H1 (cell line): ENCODE measurements around the gene SPSB2. TPM values are rescaled to one million over a fixed set of nuclear protein-coding genes. Genes with fewer than 3 reads are reported as not detected.

Experiments used
- CTCF ChIA-PET: fragments of 300-600 bp; sonication (Branson Sonifier 250); formaldehyde crosslinking; loops from one replicate; lab custom pipeline; 2021; ENCODE audit not compliant: partially characterized antibody; lab: Charles Lee
- POLR2A ChIA-PET: fragments of 300-600 bp; sonication (Branson Sonifier 250); formaldehyde crosslinking; loops from one replicate; lab custom pipeline; 2021; ENCODE audit warnings: inconsistent platforms; ENCODE audit not compliant: partially characterized antibody; lab: Charles Lee
- DNase-seq, 2 experiments: peaks; one replicate each; pipeline versions ENCODE4 v3.0.0 to v3.0.0-alpha.2; 2010 to 2022; ENCODE audit warnings: low spot score in 2 of 2, low read depth in 1 of 2, mixed read lengths in 1 of 2
- FAIRE-seq: peaks from 2 replicates; lab custom pipeline; 2011; peaks lifted over from hg19 to GRCh38; lab: Jason Lieb, UNC
- H2AFZ ChIP-seq: 2 replicates; pipeline ENCODE4 v1.8.1; 2012; ENCODE audit warnings: low read length, inconsistent platforms
- H2AK5ac ChIP-seq: 2 replicates; pipeline ENCODE4 v1.6.1; 2013; ENCODE audit warnings: low read depth, low read length
- H2BK120ac ChIP-seq: replicated peaks from 2 replicates; pipeline ENCODE3; 2013; ENCODE audit warnings: low read depth, low read length, inconsistent platforms
- H2BK12ac ChIP-seq: 2 replicates; pipeline ENCODE4 v1.6.1; 2013; ENCODE audit warnings: low read depth, low read length
- H2BK15ac ChIP-seq: 2 replicates; pipeline ENCODE4 v1.6.1; 2013; ENCODE audit warnings: low read length
- H2BK20ac ChIP-seq: 2 replicates; pipeline ENCODE4 v1.6.1; 2013; ENCODE audit warnings: low read length
- H2BK5ac ChIP-seq: 2 replicates; pipeline ENCODE4 v1.6.1; 2013; ENCODE audit warnings: low read depth, low read length
- H3K14ac ChIP-seq: 2 replicates; pipeline ENCODE4 v1.6.1; 2013; ENCODE audit warnings: inconsistent platforms; ENCODE audit not compliant: insufficient read length
- H3K18ac ChIP-seq: 2 replicates; pipeline ENCODE4 v1.6.1; 2013; ENCODE audit warnings: low read length; ENCODE audit errors: extremely low read depth
- H3K23ac ChIP-seq: 2 replicates; pipeline ENCODE4 v1.6.1; 2013; ENCODE audit warnings: inconsistent platforms; ENCODE audit not compliant: insufficient read length
- H3K23me2 ChIP-seq: 2 replicates; pipeline ENCODE4 v1.6.1; 2013; ENCODE audit warnings: low read depth, low read length
- H3K27ac ChIP-seq: 2 replicates; pipeline ENCODE4 v1.6.1; 2011; ENCODE audit warnings: low read depth, low read length, inconsistent platforms
- H3K27me3 ChIP-seq, 4 experiments: replicated peaks in 1 of 4; 1 replicate in 1 of 4; 2 replicates in 3 of 4; pipeline versions ENCODE4 v1.6.1 to v1.8.1; 2011 to 2013; ENCODE audit warnings: low read length in 3 of 4, mild to moderate bottlenecking in 3 of 4, inconsistent platforms in 2 of 4, mixed read lengths in 2 of 4, moderate library complexity in 1 of 4; ENCODE audit not compliant: control insufficient read depth in 3 of 4, insufficient read depth in 3 of 4; ENCODE audit errors: extremely low read depth in 1 of 4
- H3K36me3 ChIP-seq, 4 experiments: 2 replicates each; pipeline versions ENCODE4 v1.6.1 to v1.8.1; 2011 to 2013; ENCODE audit warnings: mild to moderate bottlenecking in 4 of 4, low read length in 3 of 4, moderate library complexity in 2 of 4, control low read depth in 1 of 4, inconsistent platforms in 1 of 4; ENCODE audit not compliant: insufficient read depth in 4 of 4, control insufficient read depth in 2 of 4
- H3K4ac ChIP-seq: replicated peaks from 2 replicates; pipeline ENCODE3; 2013; ENCODE audit warnings: low read length, low read depth, mixed read lengths, inconsistent platforms; ENCODE audit not compliant: insufficient read length
- H3K4me1 ChIP-seq, 4 experiments: replicated peaks in 1 of 4; 1 replicate in 1 of 4; 2 replicates in 3 of 4; pipeline versions ENCODE4 v1.6.1 to v1.8.1; 2011 to 2013; ENCODE audit warnings: low read length in 3 of 4, inconsistent platforms in 2 of 4, mixed read lengths in 1 of 4; ENCODE audit not compliant: insufficient read depth in 4 of 4, control insufficient read depth in 3 of 4
- H3K4me2 ChIP-seq, 2 experiments: 2 replicates each; pipeline versions ENCODE4 v1.6.1 to v1.8.1; 2011 to 2013; ENCODE audit warnings: low read depth in 2 of 2, low read length in 2 of 2, control low read depth in 1 of 2, inconsistent platforms in 1 of 2, mild to moderate bottlenecking in 1 of 2; ENCODE audit not compliant: insufficient read depth in 1 of 2
- H3K4me3 ChIP-seq, 4 experiments: fragments of 200-600, 300-600 bp in 1 of 4; sonication (generic), shearing (Covaris generic), sonication (Bioruptor Twin) in 1 of 4; 2 replicates each; pipeline versions ENCODE4 v1.5.1 to v1.8.1; 2011 to 2016; ENCODE audit warnings: low read length in 4 of 4, low read depth in 3 of 4, control low read depth in 2 of 4, inconsistent platforms in 2 of 4, mild to moderate bottlenecking in 2 of 4, mixed read lengths in 1 of 4, moderate library complexity in 1 of 4; ENCODE audit not compliant: insufficient read depth in 2 of 4; ENCODE audit errors: extremely low read depth in 1 of 4
- H3K56ac ChIP-seq: replicated peaks from 2 replicates; pipeline ENCODE3; 2013; ENCODE audit warnings: low read depth, mild to moderate bottlenecking, mixed read lengths, low read length, inconsistent platforms; ENCODE audit not compliant: insufficient read length
- H3K79me1 ChIP-seq: 2 replicates; pipeline ENCODE4 v1.6.1; 2013; ENCODE audit warnings: low read depth, low read length, control low read depth
- H3K79me2 ChIP-seq, 2 experiments: 2 replicates each; pipeline versions ENCODE4 v1.6.1 to v1.8.1; 2012 to 2013; ENCODE audit warnings: low read length in 2 of 2, mild to moderate bottlenecking in 2 of 2, inconsistent platforms in 1 of 2; ENCODE audit not compliant: insufficient read depth in 2 of 2, control insufficient read depth in 1 of 2
- H3K9ac ChIP-seq, 4 experiments: replicated peaks in 1 of 4; 1 replicate in 1 of 4; 2 replicates in 3 of 4; pipeline versions ENCODE4 v1.6.1 to v1.8.1; 2011 to 2013; ENCODE audit warnings: low read depth in 3 of 4, low read length in 3 of 4, control low read depth in 2 of 4, mild to moderate bottlenecking in 2 of 4, moderate library complexity in 2 of 4, inconsistent platforms in 1 of 4; ENCODE audit errors: extremely low read depth in 1 of 4
- H3K9me3 ChIP-seq, 2 experiments: 2 replicates each; pipeline versions ENCODE4 v1.6.1 to v1.8.1; 2012 to 2013; ENCODE audit warnings: mild to moderate bottlenecking in 2 of 2, moderate library complexity in 2 of 2, control low read depth in 1 of 2, inconsistent platforms in 1 of 2, low read depth in 1 of 2, low read length in 1 of 2, mixed read lengths in 1 of 2; ENCODE audit not compliant: insufficient read depth in 2 of 2
- H4K20me1 ChIP-seq, 2 experiments: replicated peaks in 1 of 2; 2 replicates each; pipeline versions ENCODE3 to v1.8.1; 2011 to 2013; ENCODE audit warnings: inconsistent platforms in 2 of 2, low read length in 2 of 2, mild to moderate bottlenecking in 1 of 2; ENCODE audit not compliant: insufficient read depth in 2 of 2, control insufficient read depth in 1 of 2
- H4K5ac ChIP-seq: 2 replicates; pipeline ENCODE4 v1.6.1; 2013; ENCODE audit warnings: low read length, low read depth, mixed read lengths, inconsistent platforms; ENCODE audit not compliant: insufficient read length
- H4K8ac ChIP-seq: 2 replicates; pipeline ENCODE4 v1.8.0; 2013; ENCODE audit warnings: mild to moderate bottlenecking, moderate library complexity, low read length, inconsistent platforms; ENCODE audit not compliant: insufficient read depth; ENCODE audit errors: extremely low read depth
- H4K91ac ChIP-seq: replicated peaks from 2 replicates; pipeline ENCODE3; 2013; ENCODE audit warnings: low read length, mixed read lengths, inconsistent platforms; ENCODE audit not compliant: insufficient read length
- CTCF ChIP-seq, 3 experiments: IDR thresholded peaks; 1 replicate in 2 of 3; 2 replicates in 1 of 3; pipeline versions ENCODE4 v1.5.1 to v1.6.1; 2011; ENCODE audit warnings: low read length in 3 of 3, mild to moderate bottlenecking in 3 of 3, inconsistent platforms in 2 of 3, low read depth in 1 of 3, moderate library complexity in 1 of 3; ENCODE audit not compliant: insufficient read depth in 1 of 3; ENCODE audit errors: control extremely low read depth in 1 of 3
- HDAC2 ChIP-seq, 2 experiments: fragments of 300-600 bp in 1 of 2; sonication (generic) in 1 of 2; IDR thresholded peaks; 2 replicates each; pipeline ENCODE4 v1.6.1; 2011 to 2012; ENCODE audit warnings: low read depth in 2 of 2, low read length in 2 of 2, mild to moderate bottlenecking in 2 of 2, moderate library complexity in 2 of 2, borderline replicate concordance in 1 of 2, inconsistent platforms in 1 of 2
- KDM1A ChIP-seq: fragments of 200-600, 300-600 bp; sonication (generic); IDR thresholded peaks from 2 replicates; pipeline ENCODE4 v1.7.1; 2016; ENCODE audit warnings: mild to moderate bottlenecking, low read length, borderline replicate concordance
- KDM4A ChIP-seq: IDR thresholded peaks from one replicate; pipeline ENCODE4 v1.7.1; 2012; ENCODE audit warnings: low read depth, mild to moderate bottlenecking, moderate library complexity, low read length, inconsistent platforms; ENCODE audit not compliant: severe bottlenecking
- RXRA ChIP-seq: IDR thresholded peaks from 2 replicates; pipeline ENCODE4 v1.6.1; 2011; ENCODE audit warnings: low read depth, mild to moderate bottlenecking, low read length, moderate library complexity; ENCODE audit not compliant: insufficient read depth
- SIRT6 ChIP-seq: IDR thresholded peaks from one replicate; pipeline ENCODE4 v1.7.1; 2012; ENCODE audit warnings: low read length, inconsistent platforms
- SRF ChIP-seq: IDR thresholded peaks from 2 replicates; pipeline ENCODE4 v1.6.1; 2011; ENCODE audit warnings: mild to moderate bottlenecking, low read depth, low read length, moderate library complexity
- WGBS, 2 experiments: shearing (Covaris generic) in 1 of 2; methylation state at CpG; one replicate each; pipeline versions ENCODE4 v1.1.6 to v1.1.7; 2013 to 2015; ENCODE audit warnings: low lambda C conversion rate in 2 of 2, mixed read lengths in 2 of 2, inconsistent platforms in 1 of 2, low coverage in 1 of 2, missing lambda C conversion rate in 1 of 2; ENCODE audit not compliant: insufficient replicate concordance in 2 of 2, insufficient coverage in 1 of 2, insufficient read length in 1 of 2; ENCODE audit errors: extremely low coverage in 1 of 2, missing lambda C conversion rate in 1 of 2; 5-methylcytosine and 5-hydroxymethylcytosine counted together
- polyA plus RNA-seq, 7 experiments: library from polyadenylated mRNA; depleted of rRNA in 3 of 7; stranded (reverse) in 5 of 7; unstranded in 2 of 7; fragments of >200 nt in 5 of 7; fragments of 200-250 nt in 2 of 7; gene quantifications; 1 replicate in 5 of 7; 2 replicates in 1 of 7; 4 replicates in 1 of 7; pipeline versions ENCODE4 v1.2.1 to v1.2.3, GENCODE V29; 2011 to 2013; ENCODE audit warnings: missing spikeins in 2 of 7, mixed read lengths in 2 of 7
- total RNA-seq: library from RNA; stranded (reverse); fragmentation: NEBNext Ultra II Directional; extraction: Animal tissue kit (Norgen Biotek cat#: 25700); gene quantifications from 2 replicates; pipeline ENCODE4 v1.2.1, GENCODE V29; 2021

Gene SPSB2
- total and polyA plus RNA-seq, 2 of the 8 experiments (the other 6 are each of a cell fraction or from before 2014, with no cell fraction given): 13.0 to 23.2 TPM

GRCh38 chr12:6915789-6916285 is 42.7 kb upstream of the SPSB2 start:
- Histone ChIP-seq H2BK5ac (no peak overlapping the region), H3K18ac (no peak overlapping the region), H3K4me2 (peak overlapping the region; percentile 84 to 92; a peak in 3 of 4 replicates), H4K91ac (no peak overlapping the region), H2BK120ac (no peak overlapping the region), H3K36me3 (peaks cover 10 to 46% (median 26%) of the 10 kb centered on the region in 4 experiments; a peak in 7 of 8 replicates), H3K4me3 (peak overlapping the region in 3 of 4 experiments; percentile 15 to 86 (median 26); a peak in 4 of 8 replicates), H3K56ac (no peak overlapping the region), H3K27me3 (no peaks in the 10 kb centered on the region), H3K27ac (no peak overlapping the region), H3K4me1 (peaks cover 0 to 18% (median 9%) of the 10 kb centered on the region in 4 experiments; a peak in 6 of 7 replicates), H2AFZ (no peak overlapping the region), H2BK20ac (no peak overlapping the region), H3K4ac (no peak overlapping the region), H3K79me2 (peaks cover 0 to 9% of the 10 kb centered on the region in 2 experiments; a peak in 1 of 4 replicates), H3K79me1 (peaks cover 4% of the 10 kb centered on the region), H4K8ac (no peak overlapping the region), H4K5ac (no peak overlapping the region), H2AK5ac (no peak overlapping the region), H3K9me3 (no peaks in the 10 kb centered on the region), H2BK15ac (peak overlapping the region; percentile 97; the same call in 1 of the 2 replicates), H4K20me1 (peaks cover 0 to 2% of the 10 kb centered on the region in 2 experiments), H3K14ac (no peak overlapping the region), H3K9ac (no peak overlapping the region), H3K23me2 (peaks cover 11% of the 10 kb centered on the region; the same call in 1 of the 2 replicates), H2BK12ac (peak overlapping the region; percentile 75; the same call in 1 of the 2 replicates), H3K23ac (no peak overlapping the region)
- 80% methylated on average over 8 of the region's 14 CpGs; no CpG with 5 or more reads in 1 of the 2 experiments for WGBS, 2 experiments
- ChIA-PET POLR2A (interaction anchor here (0.6 to 39.6 kb wide), 6 partner anchors 9 to 46 kb away, joined by 3 to 1027 read pairs (median 128); partner anchors contain the start of genes ATN1, C12orf57, LRRC23 and PTPN6), CTCF (interaction anchor here (1.2 to 9.3 kb wide), 6 partner anchors 9 to 46 kb away, joined by 3 to 74 read pairs (median 6); partner anchors contain the start of gene LRRC23)
- FAIRE-seq (no peak), DNase-seq (no peak)
- TF ChIP-seq RXRA (no peak), KDM4A (no peak), HDAC2 (IDR thresholded peaks at IDR 0.05; ENCODE audit: borderline replicate concordance in 1 of 2, low read depth in 2 of 2, low read length in 2 of 2) (no peak), CTCF (IDR thresholded peaks at IDR 0.05; ENCODE audit: control extremely low read depth in 1 of 3, insufficient read depth in 1 of 3, low read depth in 1 of 3, low read length in 3 of 3) (no peak), KDM1A (no peak), SIRT6 (no peak), SRF (no peak)
